ENCODE results near the gene TMEM263.

The TMEM263 gene

GRCh38 chr12:106947461-106947860 is 8.2 kb upstream of the TMEM263 start:
- DNase-seq (ENCODE audit: low read depth in 2 of 3, low spot score in 2 of 3): no peak

GRCh38 chr12:106950591-106950990 is 5.1 kb upstream of the TMEM263 start:
- no peak for DNase-seq (ENCODE audit: low read depth in 2 of 3, low spot score in 2 of 3)

GRCh38 chr12:106953352-106954250 is 2.1 kb upstream of the TMEM263 start:
- DNase-seq (ENCODE audit: low read depth in 2 of 3, low spot score in 2 of 3): no peak

GRCh38 chr12:106954462-106955376 is 988 bp upstream of the TMEM263 start:
- peak in 1 of 3 experiments; percentile 1 for DNase-seq (ENCODE audit: low read depth in 2 of 3, low spot score in 2 of 3)

GRCh38 chr12:106956048-106956578 is 406 bp downstream of the TMEM263 start:
- DNase-seq (ENCODE audit: low read depth in 2 of 3, low spot score in 2 of 3): peak; percentile 17 to 43 (median 25)

GRCh38 chr12:106957583-106957982 is 1.9 kb downstream of the TMEM263 start:
- no peak for DNase-seq (ENCODE audit: low read depth in 2 of 3, low spot score in 2 of 3)

- no peak for DNase-seq (ENCODE audit: low read depth in 2 of 3, low spot score in 2 of 3)
These were observed 4.7 kb downstream of the TMEM263 start for GRCh38 chr12:106960443-106960842.

- no peak for DNase-seq (ENCODE audit: low read depth in 2 of 3, low spot score in 2 of 3)
These were observed 6.6 kb downstream of the TMEM263 start for GRCh38 chr12:106962286-106962685.

GRCh38 chr12:106964526-106964925 is 8.8 kb downstream of the TMEM263 start:
- no peak for DNase-seq (ENCODE audit: low read depth in 2 of 3, low spot score in 2 of 3)

GRCh38 chr12:106971065-106971464 is 15.4 kb downstream of the TMEM263 start:
- no peak for DNase-seq (ENCODE audit: low read depth in 2 of 3, low spot score in 2 of 3)

- DNase-seq (ENCODE audit: low read depth in 2 of 3, low spot score in 2 of 3): no peak
These were observed 17.8 kb downstream of the TMEM263 start for GRCh38 chr12:106973545-106973944.

- no peak for DNase-seq (ENCODE audit: low read depth in 2 of 3, low spot score in 2 of 3)
These were observed 18.8 kb downstream of the TMEM263 start for GRCh38 chr12:106974511-106974910.

- DNase-seq (ENCODE audit: low read depth in 2 of 3, low spot score in 2 of 3): no peak
These were observed 19.4 kb downstream of the TMEM263 start for GRCh38 chr12:106975098-106975497.

- DNase-seq (ENCODE audit: low read depth in 2 of 3, low spot score in 2 of 3): no peak
These were observed 20.4 kb downstream of the TMEM263 start for GRCh38 chr12:106975993-106976658.

- no peak for DNase-seq (ENCODE audit: low read depth in 2 of 3, low spot score in 2 of 3)
These were observed 21.0 kb downstream of the TMEM263 start for GRCh38 chr12:106976668-106977067.

- DNase-seq (ENCODE audit: low read depth in 2 of 3, low spot score in 2 of 3): no peak
These were observed 22.5 kb downstream of the TMEM263 start for GRCh38 chr12:106978035-106978800.

GRCh38 chr12:106980944-106981343 is 25.2 kb downstream of the TMEM263 start:
- DNase-seq (ENCODE audit: low read depth in 2 of 3, low spot score in 2 of 3): no peak

GRCh38 chr12:106981788-106982187 is 26.1 kb downstream of the TMEM263 start:
- no peak for DNase-seq (ENCODE audit: low read depth in 2 of 3, low spot score in 2 of 3)

GRCh38 chr12:106982229-106982628 is 26.5 kb downstream of the TMEM263 start:
- DNase-seq (ENCODE audit: low read depth in 2 of 3, low spot score in 2 of 3): no peak

- no peak for DNase-seq (ENCODE audit: low read depth in 2 of 3, low spot score in 2 of 3)
These were observed 29.0 kb downstream of the TMEM263 start for GRCh38 chr12:106984588-106985137.

Measured in activated CD8-positive, alpha-beta memory T cell treated with anti-CD3 and anti-CD28 coated beads for 48 hours (primary cell).